IMR-90 (cell line): ENCODE measurements around the gene TCERG1L. TPM values are rescaled to one million over a fixed set of nuclear protein-coding genes. Genes with fewer than 3 reads are reported as not detected.

Experiments used
- ATAC-seq: fragments of 200-7000 bp; cut with Tn5 transposase; 2 replicates; pipeline ENCODE4 v1.9.1; 2020; ENCODE audit warnings: low read depth, mild to moderate bottlenecking, moderate library complexity
- BruUV-seq: library from RNA; stranded (reverse); fragments of 400-500 nt; replicated peaks from 2 replicates; lab custom pipeline; 2021; lab: Mats Ljungman, UMichigan
- CTCF ChIA-PET: fragments of 300-600 bp; formaldehyde crosslinking; extraction: SDS; loops from one replicate; lab custom pipeline; 2021; ENCODE audit warnings: antibody characterized with exemption; lab: Yijun Ruan, JAX
- POLR2A ChIA-PET: fragments of 300-600 bp; sonication (Branson Sonifier 250); formaldehyde crosslinking; loops from one replicate; lab custom pipeline; 2022; ENCODE audit warnings: antibody characterized with exemption; ENCODE audit not compliant: unreplicated experiment; lab: Charles Lee
- DNase-seq: peaks from one replicate; pipeline ENCODE4 v3.0.0; 2013
- H2AFZ ChIP-seq: replicated peaks from 2 replicates; pipeline ENCODE3; 2013; ENCODE audit warnings: low read length, mild to moderate bottlenecking; ENCODE audit not compliant: poor library complexity
- H2AK5ac ChIP-seq: 2 replicates; pipeline ENCODE4 v1.6.1; 2013; ENCODE audit warnings: low read depth, low read length, inconsistent platforms
- H2AK9ac ChIP-seq: replicated peaks from 2 replicates; pipeline ENCODE3; 2013; ENCODE audit warnings: mild to moderate bottlenecking, low read depth, low read length, moderate library complexity; ENCODE audit not compliant: poor library complexity
- H2BK120ac ChIP-seq: 2 replicates; pipeline ENCODE4 v1.6.1; 2013; ENCODE audit warnings: low read depth, low read length, inconsistent platforms
- H2BK15ac ChIP-seq: 3 replicates; pipeline ENCODE4 v1.6.1; 2013; ENCODE audit warnings: low read depth, low read length, inconsistent platforms
- H2BK20ac ChIP-seq: 2 replicates; pipeline ENCODE4 v1.6.1; 2013; ENCODE audit warnings: low read depth, mild to moderate bottlenecking, inconsistent platforms, low read length, moderate library complexity
- H2BK5ac ChIP-seq: 2 replicates; pipeline ENCODE4 v1.6.1; 2013; ENCODE audit warnings: mild to moderate bottlenecking, low read depth, low read length, inconsistent platforms; ENCODE audit not compliant: poor library complexity, severe bottlenecking
- H3K14ac ChIP-seq: replicated peaks from 2 replicates; pipeline ENCODE4 v1.6.1; 2013; ENCODE audit warnings: low read depth, low read length, inconsistent platforms
- H3K18ac ChIP-seq: 2 replicates; pipeline ENCODE4 v1.6.1; 2013; ENCODE audit warnings: low read depth, low read length, control low read depth
- H3K23ac ChIP-seq: 2 replicates; pipeline ENCODE4 v1.6.1; 2013; ENCODE audit warnings: low read depth, low read length, inconsistent platforms
- H3K27ac ChIP-seq: 2 replicates; pipeline ENCODE4 v1.5.1; 2013; ENCODE audit warnings: mild to moderate bottlenecking, control low read depth, low read length; ENCODE audit not compliant: insufficient read depth
- H3K27me3 ChIP-seq: 2 replicates; pipeline ENCODE4 v1.6.1; 2013; ENCODE audit warnings: low read length; ENCODE audit not compliant: control insufficient read depth, insufficient read depth
- H3K36me3 ChIP-seq: 2 replicates; pipeline ENCODE4 v1.6.1; 2013; ENCODE audit warnings: low read length, mixed read lengths; ENCODE audit not compliant: control insufficient read depth, insufficient read depth
- H3K4ac ChIP-seq: 2 replicates; pipeline ENCODE4 v1.6.1; 2013; ENCODE audit warnings: low read depth, low read length, inconsistent platforms
- H3K4me1 ChIP-seq: 2 replicates; pipeline ENCODE4 v1.6.1; 2013; ENCODE audit warnings: low read length, mixed read lengths; ENCODE audit not compliant: control insufficient read depth, insufficient read depth
- H3K4me2 ChIP-seq: 2 replicates; pipeline ENCODE4 v1.6.1; 2013; ENCODE audit warnings: low read depth, mild to moderate bottlenecking, control low read depth, low read length, moderate library complexity
- H3K4me3 ChIP-seq: 2 replicates; pipeline ENCODE4 v1.5.1; 2013; ENCODE audit warnings: low read depth, mild to moderate bottlenecking, control low read depth, low read length, moderate library complexity; ENCODE audit not compliant: insufficient read depth
- H3K56ac ChIP-seq: 2 replicates; pipeline ENCODE4 v1.6.1; 2013; ENCODE audit warnings: low read length, inconsistent platforms; ENCODE audit not compliant: insufficient read depth; ENCODE audit errors: extremely low read depth
- H3K79me1 ChIP-seq, 2 experiments: 2 replicates each; pipeline ENCODE4 v1.6.1; 2013; ENCODE audit warnings: low read length in 2 of 2, inconsistent platforms in 1 of 2, low read depth in 1 of 2
- H3K9ac ChIP-seq: 2 replicates; pipeline ENCODE4 v1.6.1; 2013; ENCODE audit warnings: low read depth, low read length, control low read depth
- H3K9me1 ChIP-seq: 2 replicates; pipeline ENCODE4 v1.6.1; 2013; ENCODE audit warnings: low read length, inconsistent platforms; ENCODE audit not compliant: insufficient read depth
- H3K9me3 ChIP-seq: 2 replicates; pipeline ENCODE4 v1.6.1; 2013; ENCODE audit warnings: low read length; ENCODE audit not compliant: control insufficient read depth, insufficient read depth
- H4K20me1 ChIP-seq: 2 replicates; pipeline ENCODE4 v1.6.1; 2013; ENCODE audit warnings: low read length, inconsistent platforms; ENCODE audit not compliant: insufficient read depth
- H4K5ac ChIP-seq: 2 replicates; pipeline ENCODE4 v1.6.1; 2013; ENCODE audit warnings: mild to moderate bottlenecking, low read depth, low read length, control low read depth
- H4K8ac ChIP-seq, 2 experiments: 2 replicates each; pipeline ENCODE4 v1.6.1; 2013; ENCODE audit warnings: low read depth in 2 of 2, low read length in 2 of 2, control low read depth in 1 of 2, inconsistent platforms in 1 of 2
- H4K91ac ChIP-seq: 2 replicates; pipeline ENCODE4 v1.6.1; 2013; ENCODE audit warnings: low read depth, low read length, inconsistent platforms; ENCODE audit not compliant: insufficient read depth
- BHLHE40 ChIP-seq: fragments of 150-350 bp; IDR thresholded peaks from 2 replicates; pipeline ENCODE4 v1.6.1; 2016; ENCODE audit warnings: mild to moderate bottlenecking, low read depth, low read length
- CEBPB ChIP-seq: IDR thresholded peaks from 2 replicates; pipeline ENCODE4 v1.6.1; 2012; ENCODE audit warnings: low read depth, low read length, improper control_type of control experiment
- CHD1 ChIP-seq: IDR thresholded peaks from 2 replicates; pipeline ENCODE4 v1.6.1; 2012; ENCODE audit warnings: low read depth, low read length, improper control_type of control experiment
- FOS ChIP-seq: fragments of 150-350 bp; IDR thresholded peaks from 2 replicates; pipeline ENCODE4 v1.6.1; 2016; ENCODE audit warnings: low read depth, low read length
- MAFK ChIP-seq: IDR thresholded peaks from 2 replicates; pipeline ENCODE4 v1.6.1; 2012; ENCODE audit warnings: low read depth, low read length, improper control_type of control experiment
- MAZ ChIP-seq: IDR thresholded peaks from 2 replicates; pipeline ENCODE4 v1.6.1; 2012; ENCODE audit warnings: low read depth, mild to moderate bottlenecking, low read length, improper control_type of control experiment, moderate library complexity, borderline replicate concordance
- NFE2L2 ChIP-seq: fragments of 150-350 bp; IDR thresholded peaks from 2 replicates; pipeline ENCODE4 v1.6.1; 2016; ENCODE audit warnings: low read depth, mild to moderate bottlenecking, low read length
- POLR2A ChIP-seq: IDR thresholded peaks from 2 replicates; pipeline ENCODE4 v1.6.1; 2012; ENCODE audit warnings: mild to moderate bottlenecking, low read depth, low read length
- RAD21 ChIP-seq: IDR thresholded peaks from 2 replicates; pipeline ENCODE4 v1.6.1; 2012; ENCODE audit warnings: low read length, improper control_type of control experiment
- RCOR1 ChIP-seq: IDR thresholded peaks from 2 replicates; pipeline ENCODE4 v1.6.1; 2012; ENCODE audit warnings: mild to moderate bottlenecking, low read length, improper control_type of control experiment; ENCODE audit not compliant: insufficient replicate concordance
- RFX5 ChIP-seq: IDR thresholded peaks from 2 replicates; pipeline ENCODE4 v1.8.0; 2012; ENCODE audit warnings: low read depth, mild to moderate bottlenecking, low read length, moderate library complexity
- SMC3 ChIP-seq: fragments of 150-350 bp; IDR thresholded peaks from 2 replicates; pipeline ENCODE4 v1.6.1; 2016; ENCODE audit warnings: low read depth, mild to moderate bottlenecking, antibody characterized with exemption, low read length, moderate library complexity
- WGBS, 2 experiments: methylation state at CpG; one replicate each; pipeline versions ENCODE4 v1.1.5 to v1.1.7; 2013; ENCODE audit warnings: missing lambda C conversion rate in 2 of 2; ENCODE audit not compliant: insufficient read length in 1 of 2; ENCODE audit errors: extremely low coverage in 2 of 2; 5-methylcytosine and 5-hydroxymethylcytosine counted together
- dilution Hi-C: fragments of 300-500 bp; cut with HindIII; formaldehyde crosslinking; loops from one replicate; pipeline ENCODE4 v1.14.3; 2018; ENCODE audit warnings: low sequenced_read_pairs; ENCODE audit not compliant: unreplicated experiment
- in situ Hi-C: fragments of 300-500 bp; cut with MboI; formaldehyde crosslinking; loops from 3 replicates; pipeline ENCODE4 v1.14.3; 2019; ENCODE audit warnings: low sequenced_read_pairs, inconsistent platforms, mixed read lengths
- intact Hi-C: fragments of 100-400 bp; cut with micrococcal nuclease; formaldehyde crosslinking; loops from 2 replicates; pipeline ENCODE4 v1.10.0; 2022
- polyA plus RNA-seq, 3 experiments: library from polyadenylated mRNA; depleted of rRNA; stranded (reverse); fragments of >200 nt; gene quantifications; 2 replicates each; pipeline ENCODE4 v1.2.3, GENCODE V29; 2012; ENCODE audit warnings: low replicate concordance in 1 of 3
- total RNA-seq: library from RNA; depleted of rRNA; stranded (reverse); fragments of >200 nt; gene quantifications from 2 replicates; pipeline ENCODE4 v1.2.3, GENCODE V29; 2012
- TF ChIP-seq, protein P1 (sequence below): fragments of 150-350 bp; IDR thresholded peaks from 2 replicates; pipeline ENCODE4 v1.6.1; 2016; ENCODE audit warnings: low read depth, mild to moderate bottlenecking, low read length, moderate library complexity, borderline replicate concordance
- TF ChIP-seq, protein P2 (sequence below): fragments of 150-350 bp; IDR thresholded peaks from 2 replicates; pipeline ENCODE4 v1.6.1; 2017; ENCODE audit warnings: mild to moderate bottlenecking, antibody characterized with exemption, low read length, low read depth

Gene TCERG1L
- total and polyA plus RNA-seq, 2 of the 4 experiments (the other 2 are of a cell fraction): not detected

GRCh38 chr10:131240691-131241090 lies 70.8 kb downstream of the TCERG1L start:
- no peak overlapping the region for H2BK120ac ChIP-seq
- ATAC-seq (no peak), DNase-seq (no peak)
- H3K4me2 ChIP-seq: no peak overlapping the region
- H2AFZ ChIP-seq: no peak overlapping the region
- no peak overlapping the region for H3K56ac ChIP-seq
- CTCF ChIA-PET: no interaction called here
- no peak overlapping the region for H3K23ac ChIP-seq
- POLR2A ChIA-PET: no interaction called here
- no peaks in the 10 kb centered on the region for H3K36me3 ChIP-seq
- no peaks in the 10 kb centered on the region for H4K20me1 ChIP-seq
- in situ Hi-C loops (no loop called here), intact Hi-C loops (no loop called here), dilution Hi-C loops (no loop called here)
- H4K8ac ChIP-seq: no peak overlapping the region
- no peak overlapping the region for H4K5ac ChIP-seq
- H2AK5ac ChIP-seq: no peak overlapping the region
- H3K27ac ChIP-seq: no peak overlapping the region
- H3K4me3 ChIP-seq: no peak overlapping the region
- H2BK15ac ChIP-seq: no peak overlapping the region
- H3K9me1 ChIP-seq: no peaks in the 10 kb centered on the region
- no peak overlapping the region for H4K91ac ChIP-seq
- WGBS, 2 experiments: 72% methylated on average over 8 of the region's 16 CpGs; no CpG with 5 or more reads in 1 of the 2 experiments
- no peaks in the 10 kb centered on the region for H3K27me3 ChIP-seq
- H3K4me1 ChIP-seq: no peaks in the 10 kb centered on the region
- BruUV-seq: no TSS peak
- peaks cover 60% of the 10 kb centered on the region for H3K9me3 ChIP-seq
- no peak overlapping the region for H3K14ac ChIP-seq
- TF ChIP-seq NFE2L2 (no peak), CHD1 (no peak), BHLHE40 (no peak), POLR2A (no peak), MAZ (no peak), RFX5 (no peak), FOS (no peak), RAD21 (no peak), CEBPB (no peak), RCOR1 (no peak), SMC3 (no peak), MAFK (no peak)
- TF ChIP-seq, protein P1, sequence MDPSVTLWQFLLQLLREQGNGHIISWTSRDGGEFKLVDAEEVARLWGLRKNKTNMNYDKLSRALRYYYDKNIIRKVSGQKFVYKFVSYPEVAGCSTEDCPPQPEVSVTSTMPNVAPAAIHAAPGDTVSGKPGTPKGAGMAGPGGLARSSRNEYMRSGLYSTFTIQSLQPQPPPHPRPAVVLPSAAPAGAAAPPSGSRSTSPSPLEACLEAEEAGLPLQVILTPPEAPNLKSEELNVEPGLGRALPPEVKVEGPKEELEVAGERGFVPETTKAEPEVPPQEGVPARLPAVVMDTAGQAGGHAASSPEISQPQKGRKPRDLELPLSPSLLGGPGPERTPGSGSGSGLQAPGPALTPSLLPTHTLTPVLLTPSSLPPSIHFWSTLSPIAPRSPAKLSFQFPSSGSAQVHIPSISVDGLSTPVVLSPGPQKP: no peak
- TF ChIP-seq, protein P2, sequence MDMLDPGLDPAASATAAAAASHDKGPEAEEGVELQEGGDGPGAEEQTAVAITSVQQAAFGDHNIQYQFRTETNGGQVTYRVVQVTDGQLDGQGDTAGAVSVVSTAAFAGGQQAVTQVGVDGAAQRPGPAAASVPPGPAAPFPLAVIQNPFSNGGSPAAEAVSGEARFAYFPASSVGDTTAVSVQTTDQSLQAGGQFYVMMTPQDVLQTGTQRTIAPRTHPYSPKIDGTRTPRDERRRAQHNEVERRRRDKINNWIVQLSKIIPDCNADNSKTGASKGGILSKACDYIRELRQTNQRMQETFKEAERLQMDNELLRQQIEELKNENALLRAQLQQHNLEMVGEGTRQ: no peak
- H2AK9ac ChIP-seq: no peak overlapping the region
- no peak overlapping the region for H3K9ac ChIP-seq
- H3K4ac ChIP-seq: no peak overlapping the region
- H3K18ac ChIP-seq: no peak overlapping the region
- no peak overlapping the region for H2BK5ac ChIP-seq
- H2BK20ac ChIP-seq: no peak overlapping the region
- H3K79me1 ChIP-seq: no peaks in the 10 kb centered on the region
